Brain pericyte (primary cell): ENCODE data around the gene LHCGR.
"Not testable (repeated sequence)": the region's sequence is repeated elsewhere in the genome, so short reads cannot be mapped to it uniquely, and the experiment has no call there.

Experiments
- DNase-seq: peaks from one replicate; pipeline ENCODE4 v3.0.0-alpha.2; 2012; ENCODE audit warnings: low read depth, low spot score

The LHCGR gene

GRCh38 chr2:48747319-48747718 lies 8.2 kb downstream of the LHCGR start:
- DNase-seq, result no peak

- not testable (repeated sequence) for DNase-seq
Observed at GRCh38 chr2:48739236-48739635, 16.3 kb downstream of the LHCGR start.

- DNase-seq, result no peak
Observed at GRCh38 chr2:48738806-48739205, 16.7 kb downstream of the LHCGR start.

GRCh38 chr2:48736251-48736650 lies 19.3 kb downstream of the LHCGR start:
- no peak for DNase-seq

GRCh38 chr2:48734576-48735303 lies 20.8 kb downstream of the LHCGR start:
- DNase-seq, result no peak

GRCh38 chr2:48733067-48733503 lies 22.4 kb downstream of the LHCGR start:
- no peak for DNase-seq

- no peak for DNase-seq
Observed at GRCh38 chr2:48728840-48729239, 26.7 kb downstream of the LHCGR start.

- DNase-seq, result no peak
Observed at GRCh38 chr2:48728295-48728694, 27.2 kb downstream of the LHCGR start.

GRCh38 chr2:48727560-48727959 lies 28.0 kb downstream of the LHCGR start:
- no peak for DNase-seq

GRCh38 chr2:48725696-48726494 lies 29.6 kb downstream of the LHCGR start:
- DNase-seq, result no peak

- DNase-seq, result no peak
Observed at GRCh38 chr2:48724278-48724677, 31.2 kb downstream of the LHCGR start.

- no peak for DNase-seq
Observed at GRCh38 chr2:48723129-48723528, 32.4 kb downstream of the LHCGR start.

GRCh38 chr2:48722391-48722790 lies 33.1 kb downstream of the LHCGR start:
- DNase-seq, result no peak

- no peak for DNase-seq
Observed at GRCh38 chr2:48721158-48721557, 34.4 kb downstream of the LHCGR start.

- DNase-seq, result no peak
Observed at GRCh38 chr2:48719480-48720177, 35.9 kb downstream of the LHCGR start.

- no peak for DNase-seq
Observed at GRCh38 chr2:48717846-48718245, 37.7 kb downstream of the LHCGR start.

- no peak for DNase-seq
Observed at GRCh38 chr2:48715956-48716355, 39.6 kb downstream of the LHCGR start.

- no peak for DNase-seq
Observed at GRCh38 chr2:48715042-48715899, 40.3 kb downstream of the LHCGR start.

GRCh38 chr2:48714245-48714644 lies 41.3 kb downstream of the LHCGR start:
- no peak for DNase-seq

- no peak for DNase-seq
Observed at GRCh38 chr2:48713647-48714046, 41.9 kb downstream of the LHCGR start.

GRCh38 chr2:48712151-48712550 lies 43.4 kb downstream of the LHCGR start:
- DNase-seq, result no peak
